Measurements from ENCODE around the gene LYST.

DNA sequence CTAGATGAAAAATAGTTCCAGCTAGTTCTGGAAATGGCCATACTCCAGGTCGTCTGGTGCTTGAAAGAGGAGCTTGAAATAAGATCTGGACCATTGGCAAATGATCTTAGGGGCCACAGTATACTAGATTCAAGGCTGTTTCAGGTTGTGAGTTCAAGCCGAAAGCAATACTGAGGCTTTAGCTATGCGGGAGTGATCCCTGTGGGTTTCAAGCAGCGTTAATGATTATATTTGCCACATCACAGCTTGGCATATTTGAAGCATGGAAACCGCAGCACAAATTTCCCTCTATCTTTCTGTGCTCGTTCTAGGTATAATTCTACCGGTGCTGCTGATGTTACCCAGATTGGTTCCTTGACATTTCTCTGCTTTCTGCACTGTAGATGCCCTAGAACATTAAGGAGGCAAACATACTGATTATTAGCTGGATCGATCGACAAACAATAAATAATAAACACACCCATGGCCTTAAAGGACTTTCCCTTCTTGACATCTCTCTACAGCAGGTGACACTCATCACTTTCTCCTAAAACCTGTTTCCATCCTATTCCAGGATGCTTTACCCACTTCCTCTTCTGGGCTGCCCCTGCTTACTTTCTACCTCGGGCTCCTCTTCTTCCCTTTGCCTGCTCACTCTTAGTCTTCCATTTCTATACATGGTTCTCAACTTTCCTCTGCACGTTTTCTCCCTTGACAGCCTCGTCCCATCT, 40.6 kb upstream of the LYST start:
- TF ChIP-seq CTCF (IDR thresholded peaks at IDR 0.05): no peak
- no peak for TF ChIP-seq POLR2AphosphoS5 (IDR thresholded peaks at IDR 0.05)
- no peak for TF ChIP-seq POLR2A (IDR thresholded peaks at IDR 0.05; ENCODE audit: low read depth)
